Measurements from ENCODE around the gene LCE1D. TPM values are rescaled to one million over a fixed set of nuclear protein-coding genes. Genes with fewer than 3 reads are reported as not detected.

Gene LCE1D
- total RNA-seq, 1 donor from 2014 or later, result not detected

GRCh38 chr1:152811671-152812070 is 15.2 kb downstream of the LCE1D start, which contains the start of gene LCE1B:
Gene LCE1B (plus strand): TSS chr1:152811971. CDS start chr1:152812447, 476 bp downstream.
- no peak for DNase-seq (ENCODE audit: low read depth)

GRCh38 chr1:152817309-152817708 is 20.8 kb downstream of the LCE1D start:
- DNase-seq (ENCODE audit: low read depth), result no peak

GRCh38 chr1:152823294-152823693 is 26.8 kb downstream of the LCE1D start:
- no peak for DNase-seq (ENCODE audit: low read depth)

- DNase-seq (ENCODE audit: low read depth), result no peak
Measured at GRCh38 chr1:152824964-152825363, 28.4 kb downstream of the LCE1D start.

- DNase-seq (ENCODE audit: low read depth), result no peak
Measured at GRCh38 chr1:152827173-152827572, 30.7 kb downstream of the LCE1D start, which contains the start of gene LCE1A. Gene LCE1A (plus strand): TSS chr1:152827473. CDS start chr1:152827473, 0 bp downstream.

- no peak for DNase-seq (ENCODE audit: low read depth)
Measured at GRCh38 chr1:152836870-152837269, 40.3 kb downstream of the LCE1D start.

GRCh38 chr1:152842556-152842955 is 46.0 kb downstream of the LCE1D start, which contains the start of gene LCE6A:
Gene LCE6A (plus strand): TSS chr1:152842856. CDS start chr1:152843521, 665 bp downstream.
- DNase-seq (ENCODE audit: low read depth), result no peak

Other genes starting within 250 kb of the LCE1D start
- gene LCE3E, start 229.9 kb upstream of the LCE1D start, total RNA-seq, result not detected in 2 replicates
- gene LCE3D, start 216.2 kb upstream of the LCE1D start, total RNA-seq, result not detected in 2 replicates
- gene LCE3C, start 196.5 kb upstream of the LCE1D start, total RNA-seq, result not detected in 2 replicates
- not detected in 2 replicates for gene LCE3B, start 182.9 kb upstream of the LCE1D start, total RNA-seq
- not detected in 2 replicates for gene LCE3A, start 173.6 kb upstream of the LCE1D start, total RNA-seq
- gene LCE2D, start 133.3 kb upstream of the LCE1D start, total RNA-seq, result not detected in 2 replicates
- not detected in 2 replicates for gene LCE2C, start 121.4 kb upstream of the LCE1D start, total RNA-seq
- gene LCE2B, start 110.6 kb upstream of the LCE1D start, total RNA-seq, result not detected in 2 replicates
- gene LCE2A, start 98.4 kb upstream of the LCE1D start, total RNA-seq, result not detected in 2 replicates
- not detected in 2 replicates for gene LCE4A, start 88.6 kb upstream of the LCE1D start, total RNA-seq
- not detected in 2 replicates for gene KPRP, start 38.7 kb upstream of the LCE1D start, total RNA-seq
- gene LCE1F, start 21.6 kb upstream of the LCE1D start, total RNA-seq, result not detected in 2 replicates
- gene LCE1E, start 10.5 kb upstream of the LCE1D start, total RNA-seq, result not detected in 2 replicates
- not detected in 2 replicates for gene LCE1C, start 9.9 kb downstream of the LCE1D start, total RNA-seq
- gene LCE1B, start 15.2 kb downstream of the LCE1D start, total RNA-seq, result not detected in 2 replicates
- not detected in 2 replicates for gene LCE1A, start 30.8 kb downstream of the LCE1D start, total RNA-seq
- not detected in 2 replicates for gene LCE6A, start 46.1 kb downstream of the LCE1D start, total RNA-seq
- not detected in 2 replicates for gene LCE7A, start 63.3 kb downstream of the LCE1D start, total RNA-seq
- not detected in 2 replicates for gene SMCP, start 81.6 kb downstream of the LCE1D start, total RNA-seq
- gene IVL, start 111.8 kb downstream of the LCE1D start, total RNA-seq, result not detected in 2 replicates
- gene SPRR5, start 150.5 kb downstream of the LCE1D start, total RNA-seq, result not detected in 2 replicates
- not detected in 2 replicates for gene SPRR4, start 173.9 kb downstream of the LCE1D start, total RNA-seq
- gene SPRR1A, start 187.4 kb downstream of the LCE1D start, total RNA-seq, result not detected in 2 replicates
- not detected in 2 replicates for gene SPRR3, start 205.0 kb downstream of the LCE1D start, total RNA-seq
- not detected in 2 replicates for gene SPRR1B, start 234.5 kb downstream of the LCE1D start, total RNA-seq
- gene SPRR2D, start 244.4 kb downstream of the LCE1D start, total RNA-seq, result not detected in 2 replicates

Data from myocyte (in vitro differentiated cells).